ENCODE results near the gene HOXD9.

HOXD9 gene

GRCh38 chr2:176131848-176132158 is 9.3 kb downstream of the HOXD9 start:
- DNase-seq (ENCODE audit: low read depth in 1 of 2, low spot score in 1 of 2): no peak
- H3K27ac ChIP-seq (replicated peaks): no peak overlapping the region
- TF ChIP-seq POLR2AphosphoS5 (IDR thresholded peaks at IDR 0.05; ENCODE audit: low read depth): no peak
- no peak for TF ChIP-seq SPI1 (IDR thresholded peaks at IDR 0.05; ENCODE audit: borderline replicate concordance, low read depth)
- TF ChIP-seq REST (IDR thresholded peaks at IDR 0.05; ENCODE audit: insufficient replicate concordance, low read depth): no peak
- TF ChIP-seq CTCF (IDR thresholded peaks at IDR 0.05; ENCODE audit: insufficient read depth, low read length): no peak
- no peak for TF ChIP-seq GABPA (IDR thresholded peaks at IDR 0.05; ENCODE audit: low read depth)
- H3K4me3 ChIP-seq (replicated peaks; ENCODE audit: insufficient read depth, low read length): no peak overlapping the region
- peaks cover 81% of the 10 kb centered on the region for H3K27me3 ChIP-seq (ENCODE audit: insufficient read depth, poor library complexity, severe bottlenecking)

- TF ChIP-seq REST (IDR thresholded peaks at IDR 0.05; ENCODE audit: insufficient replicate concordance, low read depth) (no peak), GABPA (IDR thresholded peaks at IDR 0.05; ENCODE audit: low read depth) (no peak), CTCF (IDR thresholded peaks at IDR 0.05; ENCODE audit: insufficient read depth, low read length) (no peak), POLR2AphosphoS5 (IDR thresholded peaks at IDR 0.05; ENCODE audit: low read depth) (no peak), SPI1 (IDR thresholded peaks at IDR 0.05; ENCODE audit: borderline replicate concordance, low read depth) (no peak)
Measured at GRCh38 chr2:176132205-176133171, 10.0 kb downstream of the HOXD9 start.

GRCh38 chr2:176133389-176133788 is 10.9 kb downstream of the HOXD9 start:
- H3K4me3 ChIP-seq (replicated peaks; ENCODE audit: insufficient read depth, low read length): no peak overlapping the region
- TF ChIP-seq CTCF (IDR thresholded peaks at IDR 0.05; ENCODE audit: insufficient read depth, low read length) (no peak), SPI1 (IDR thresholded peaks at IDR 0.05; ENCODE audit: borderline replicate concordance, low read depth) (no peak), REST (IDR thresholded peaks at IDR 0.05; ENCODE audit: insufficient replicate concordance, low read depth) (no peak), POLR2AphosphoS5 (IDR thresholded peaks at IDR 0.05; ENCODE audit: low read depth) (no peak), GABPA (IDR thresholded peaks at IDR 0.05; ENCODE audit: low read depth) (no peak)
- H3K27me3 ChIP-seq (ENCODE audit: insufficient read depth, poor library complexity, severe bottlenecking): peaks cover 84% of the 10 kb centered on the region
- DNase-seq (ENCODE audit: low read depth in 1 of 2, low spot score in 1 of 2): no peak
- H3K27ac ChIP-seq (replicated peaks): no peak overlapping the region

More at GRCh38 chr2:176132205-176133171, 10.0 kb downstream of the HOXD9 start:
- no peak for DNase-seq (ENCODE audit: low read depth in 1 of 2, low spot score in 1 of 2)
- Histone ChIP-seq H3K27me3 (ENCODE audit: insufficient read depth, poor library complexity, severe bottlenecking) (peaks cover 83% of the 10 kb centered on the region), H3K4me3 (replicated peaks; ENCODE audit: insufficient read depth, low read length) (no peak overlapping the region), H3K27ac (replicated peaks) (no peak overlapping the region)

Data from HL-60 (cell line).